GM21619 (cell line): ENCODE data around the gene NAA80.
"Not testable (repeated sequence)": the region's sequence is repeated elsewhere in the genome, so short reads cannot be mapped to it uniquely, and the experiment has no call there.

Experiments
- ATAC-seq: cut with Tn5 transposase; IDR thresholded peaks from one replicate; pipeline ENCODE4 v1.9.1; 2021; ENCODE audit not compliant: unreplicated experiment

Gene NAA80

DNA sequence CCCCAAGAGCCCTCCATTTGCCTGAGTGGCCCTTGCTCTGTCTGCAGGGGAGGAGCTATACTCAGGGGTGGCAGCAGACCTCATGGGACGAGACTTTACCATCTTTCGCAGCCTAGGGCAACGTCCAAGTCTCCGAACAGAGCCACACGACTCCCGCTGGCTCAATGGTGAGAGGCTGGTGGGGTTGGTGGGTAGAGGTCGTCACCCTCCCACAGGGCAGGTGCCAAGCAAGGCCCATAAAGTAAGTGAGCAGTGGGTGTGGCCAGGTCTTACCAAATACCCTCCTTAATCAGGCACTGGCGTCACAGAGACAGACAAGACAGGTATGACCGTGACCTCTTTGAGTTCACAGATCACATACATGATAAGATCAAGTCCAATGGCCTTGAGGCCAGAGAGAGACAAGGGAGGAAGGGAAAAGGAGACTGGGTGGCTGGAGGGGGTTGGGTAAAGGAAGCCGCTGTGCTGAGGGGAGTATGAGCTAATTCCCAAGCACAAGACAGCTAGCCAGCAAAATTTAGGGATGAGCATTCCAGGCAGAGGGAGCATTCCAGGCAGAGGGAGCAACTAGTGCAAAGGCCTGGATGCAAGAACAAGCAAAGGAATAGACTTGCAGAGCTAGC is 27.8 kb downstream of the NAA80 start:
- no peak for ATAC-seq

DNA sequence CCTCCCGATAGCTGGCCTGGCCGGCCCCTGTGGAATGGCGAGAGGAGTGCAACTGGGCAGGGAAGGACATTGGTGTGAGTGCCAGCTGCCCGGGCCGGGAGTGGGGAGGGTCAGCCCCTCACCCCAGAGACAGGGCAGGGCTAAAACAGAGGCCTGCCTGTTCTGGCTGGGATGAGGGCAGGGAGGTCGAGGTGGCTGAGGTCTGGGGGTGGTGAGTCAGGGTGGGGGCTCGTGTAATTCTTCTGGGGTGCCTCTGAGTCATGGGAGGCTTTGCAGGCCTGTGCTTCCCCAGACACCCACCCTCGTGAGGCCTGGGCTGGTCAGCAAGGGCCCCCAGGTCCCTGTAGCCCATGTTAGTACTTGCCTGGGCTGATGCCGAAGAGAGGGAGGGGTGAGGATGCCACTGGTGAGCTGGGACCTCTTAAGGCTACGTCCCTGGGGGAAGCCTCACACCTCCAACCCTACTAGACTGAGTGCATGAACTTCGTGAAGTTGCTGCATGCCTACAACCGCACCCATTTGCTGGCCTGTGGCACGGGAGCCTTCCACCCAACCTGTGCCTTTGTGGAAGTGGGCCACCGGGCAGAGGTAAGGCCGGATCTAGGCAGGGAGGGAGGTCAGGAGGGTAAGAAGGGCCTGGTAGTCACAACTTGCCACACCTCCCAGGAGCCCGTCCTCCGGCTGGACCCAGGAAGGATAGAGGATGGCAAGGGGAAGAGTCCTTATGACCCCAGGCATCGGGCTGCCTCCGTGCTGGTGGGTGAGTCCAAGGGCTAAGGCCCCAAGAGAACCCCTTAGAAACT is 28.6 kb downstream of the NAA80 start:
- no peak for ATAC-seq

DNA sequence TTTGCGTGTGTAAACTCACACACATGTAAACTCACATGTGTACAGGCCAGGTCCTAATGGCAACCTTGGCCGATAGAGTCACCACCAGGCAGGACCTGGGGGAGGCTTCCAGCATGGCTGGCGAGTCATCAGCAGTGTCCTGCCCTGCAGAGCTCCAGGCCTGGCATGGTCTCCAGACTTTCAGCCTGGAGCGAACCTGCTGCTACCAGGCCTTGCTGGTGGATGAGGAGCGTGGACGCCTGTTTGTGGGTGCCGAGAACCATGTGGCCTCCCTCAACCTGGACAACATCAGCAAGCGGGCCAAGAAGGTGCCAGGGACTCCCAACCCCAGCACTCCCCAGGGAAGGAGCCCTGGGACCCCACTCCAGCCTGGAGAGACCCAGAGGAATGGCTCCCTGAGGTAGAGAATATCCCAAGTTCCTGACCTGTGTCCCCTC is 29.2 kb downstream of the NAA80 start:
- ATAC-seq = no peak

DNA sequence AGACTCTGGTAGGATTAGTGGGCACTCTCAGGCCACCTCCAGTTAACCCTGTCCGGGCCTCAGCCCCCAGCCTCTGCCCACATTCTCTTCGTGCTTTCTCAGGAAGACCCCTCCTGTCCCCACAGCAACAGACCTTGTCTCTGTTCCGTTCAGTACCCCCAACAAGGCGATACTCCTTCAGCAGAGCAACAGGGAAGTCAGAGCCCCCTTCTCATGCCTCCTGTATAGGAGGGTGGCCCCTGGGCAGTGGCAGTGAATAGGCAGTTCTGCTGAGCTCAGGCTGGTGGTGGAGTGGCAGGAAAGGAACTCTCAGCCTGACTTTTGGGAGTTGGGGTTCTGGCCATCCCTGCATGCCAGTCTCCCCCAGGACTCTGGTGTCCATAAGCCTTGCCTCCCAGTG is 29.7 kb downstream of the NAA80 start:
- no peak for ATAC-seq

DNA sequence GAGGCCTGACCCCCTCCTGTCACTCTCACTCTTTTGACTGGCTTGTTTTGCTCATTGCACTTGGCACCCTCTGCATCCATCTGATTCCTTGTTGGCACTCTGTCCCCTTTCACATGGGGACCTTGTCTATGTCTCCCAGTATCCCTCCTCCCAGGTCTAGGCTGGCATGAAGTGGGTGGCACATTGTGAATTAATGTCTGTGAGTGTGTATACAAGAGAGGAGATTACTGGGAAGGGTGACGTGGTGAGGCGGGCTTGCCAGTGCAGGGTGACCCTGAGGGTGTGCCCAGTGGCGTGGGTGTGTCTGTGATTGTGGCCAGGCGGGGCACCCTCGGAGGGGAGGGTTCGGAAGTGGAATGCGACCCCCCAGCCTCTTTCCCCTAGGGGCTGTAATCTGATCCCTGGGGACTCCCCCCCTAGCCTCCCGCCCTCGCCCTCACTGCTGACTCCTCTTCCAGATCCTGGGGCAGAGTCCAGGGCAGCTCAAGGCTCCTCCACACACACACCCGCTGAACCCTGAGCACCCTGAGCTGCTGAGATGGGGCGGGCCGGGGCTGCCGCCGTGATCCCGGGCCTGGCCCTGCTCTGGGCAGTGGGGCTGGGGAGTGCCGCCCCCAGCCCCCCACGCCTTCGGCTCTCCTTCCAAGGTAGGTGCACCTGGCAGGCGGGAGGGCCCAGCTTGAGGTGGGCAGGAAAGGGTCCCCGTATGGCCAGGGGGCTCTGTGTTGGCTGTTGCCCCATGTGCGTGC is 30.3 kb downstream of the NAA80 start, which contains the start of gene SEMA3B:
Gene SEMA3B (plus strand): TSS at position 445 of the 749 bp plus-strand sequence. CDS start 94 bp downstream, at position 539.
- ATAC-seq = no peak

DNA sequence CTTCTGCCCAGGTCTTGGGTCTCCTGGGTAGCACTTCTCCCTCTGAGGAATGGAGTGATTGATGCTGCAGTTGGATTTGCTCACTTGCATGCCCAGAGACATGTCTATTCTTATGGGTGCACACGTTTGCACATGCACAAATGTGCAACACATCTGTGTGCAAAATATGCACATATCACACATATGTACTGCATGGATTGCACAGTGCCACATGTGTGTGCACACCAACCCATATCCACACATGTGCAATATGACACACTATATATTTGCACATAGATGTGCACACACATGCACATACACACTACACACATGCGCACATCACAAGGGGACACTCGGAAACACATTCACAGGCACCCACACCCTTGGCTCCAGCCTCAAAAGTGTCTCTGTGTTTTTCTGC is 30.9 kb downstream of the NAA80 start:
- no peak for ATAC-seq

DNA sequence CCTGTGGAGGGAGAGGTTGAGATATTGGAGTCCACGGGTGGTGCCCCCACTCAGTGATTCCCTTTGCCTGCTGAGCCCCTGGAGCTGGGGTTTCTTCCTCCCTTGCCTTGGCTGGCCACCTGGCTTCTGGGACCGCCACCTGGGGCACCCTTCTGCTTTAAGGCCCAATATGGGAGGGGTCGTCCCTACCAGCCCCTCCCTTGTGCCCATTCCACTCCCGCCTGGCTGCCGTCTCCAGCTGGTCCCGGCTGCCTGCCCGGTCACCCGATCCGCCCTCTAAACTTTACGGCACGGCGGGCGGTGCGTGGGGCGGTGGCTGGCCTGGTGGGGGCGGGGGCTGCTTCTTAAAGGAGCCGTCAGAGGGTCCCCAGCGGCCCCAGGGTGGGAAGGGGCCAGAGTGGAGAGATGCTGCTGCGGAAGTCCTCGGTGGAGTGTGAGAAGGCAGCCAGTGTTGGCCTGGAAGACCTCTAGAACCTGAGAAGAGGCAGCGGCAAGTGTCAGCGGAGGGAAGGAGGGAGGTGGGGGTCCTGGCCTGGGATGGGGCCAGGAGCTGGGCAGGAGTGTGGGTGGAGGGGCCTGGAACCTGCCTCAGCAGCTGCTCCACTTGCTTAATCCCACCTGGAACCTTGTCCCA is 31.8 kb downstream of the NAA80 start:
- ATAC-seq = no peak

DNA sequence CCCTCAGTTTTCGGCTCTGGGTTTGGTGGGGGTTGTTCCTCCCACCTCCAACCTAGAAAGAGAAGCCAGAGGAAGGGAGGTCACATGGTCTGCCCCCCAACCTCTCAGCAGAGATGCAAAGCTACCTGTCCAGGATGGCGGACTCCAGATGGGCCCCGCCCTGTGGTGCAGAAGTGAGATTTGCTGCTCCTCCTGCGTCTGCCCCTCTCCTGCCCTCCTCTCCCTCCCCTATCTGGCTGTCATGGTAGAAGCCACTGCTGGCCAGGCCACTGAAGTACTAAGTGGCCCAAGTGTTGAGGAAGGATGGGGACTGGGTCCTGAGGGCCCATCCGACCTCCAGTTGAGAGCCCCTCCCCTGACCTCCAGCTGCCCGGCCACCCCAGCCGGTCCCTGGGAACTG is 32.4 kb downstream of the NAA80 start:
- no peak for ATAC-seq

DNA sequence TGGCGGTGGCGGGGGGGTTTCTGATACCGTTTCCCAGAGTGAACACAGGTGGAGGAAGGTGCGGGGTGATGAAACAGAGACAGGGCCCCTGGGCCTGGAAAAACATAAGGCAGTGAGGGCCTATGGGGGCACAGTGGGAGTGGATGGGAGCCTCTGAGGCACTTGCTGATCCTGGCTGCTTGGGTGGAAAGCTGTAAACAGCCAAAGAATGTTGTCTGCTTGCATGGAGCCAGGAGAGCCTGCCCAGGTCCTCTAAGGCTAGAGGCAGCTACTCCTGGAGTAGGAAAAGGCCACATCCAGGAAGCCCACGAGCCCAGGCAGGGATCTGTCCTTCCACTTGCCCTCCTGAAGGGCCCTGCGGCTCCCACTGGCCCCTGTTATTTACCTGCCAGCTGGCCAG is 33.2 kb downstream of the NAA80 start:
- ATAC-seq = no peak

DNA sequence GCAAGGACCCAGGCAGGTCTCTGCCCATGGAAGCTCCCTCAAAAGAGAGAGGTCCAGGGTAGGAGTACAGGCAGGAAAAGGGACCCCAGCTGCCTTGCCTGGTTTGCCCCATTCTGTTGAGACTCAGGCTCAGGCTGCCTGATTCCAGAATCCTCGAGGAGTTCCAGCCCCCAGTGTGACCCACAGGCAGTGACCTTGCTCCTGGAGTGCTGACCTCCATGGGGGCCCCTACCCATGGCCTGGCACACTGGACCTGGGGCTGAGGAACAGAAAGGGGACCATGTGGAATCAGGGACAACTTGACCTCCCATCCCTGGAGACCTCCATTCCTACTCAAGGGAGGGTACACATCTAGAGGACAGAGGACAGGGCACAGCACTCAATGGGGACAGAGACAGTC is 33.6 kb downstream of the NAA80 start:
- no peak for ATAC-seq

DNA sequence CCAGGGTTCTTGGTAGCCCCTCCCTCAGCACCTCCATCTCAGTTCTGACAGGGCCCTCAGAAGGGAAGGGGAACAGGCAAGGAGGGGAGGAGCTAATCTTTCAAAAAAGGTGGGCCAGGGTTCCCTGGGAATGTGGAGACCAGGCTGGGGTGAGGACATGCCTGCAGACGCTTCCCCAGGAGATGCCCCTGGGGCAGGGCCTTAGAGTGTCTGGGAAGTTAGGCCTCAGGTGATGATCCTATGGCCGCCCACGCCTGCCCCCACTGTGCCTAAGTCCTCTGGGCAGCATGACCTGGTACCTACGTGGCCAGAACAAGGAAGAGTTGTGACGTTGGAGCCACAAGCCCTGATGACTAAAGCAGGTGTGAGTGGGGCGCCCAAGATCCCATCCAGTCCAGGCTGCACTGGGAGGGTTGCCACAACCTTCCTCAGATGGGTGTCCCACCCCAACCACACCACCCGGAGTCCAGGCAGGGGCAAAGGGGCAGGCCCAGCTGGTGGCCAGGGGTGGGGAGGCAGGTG is 34.2 kb downstream of the NAA80 start:
- no peak for ATAC-seq

DNA sequence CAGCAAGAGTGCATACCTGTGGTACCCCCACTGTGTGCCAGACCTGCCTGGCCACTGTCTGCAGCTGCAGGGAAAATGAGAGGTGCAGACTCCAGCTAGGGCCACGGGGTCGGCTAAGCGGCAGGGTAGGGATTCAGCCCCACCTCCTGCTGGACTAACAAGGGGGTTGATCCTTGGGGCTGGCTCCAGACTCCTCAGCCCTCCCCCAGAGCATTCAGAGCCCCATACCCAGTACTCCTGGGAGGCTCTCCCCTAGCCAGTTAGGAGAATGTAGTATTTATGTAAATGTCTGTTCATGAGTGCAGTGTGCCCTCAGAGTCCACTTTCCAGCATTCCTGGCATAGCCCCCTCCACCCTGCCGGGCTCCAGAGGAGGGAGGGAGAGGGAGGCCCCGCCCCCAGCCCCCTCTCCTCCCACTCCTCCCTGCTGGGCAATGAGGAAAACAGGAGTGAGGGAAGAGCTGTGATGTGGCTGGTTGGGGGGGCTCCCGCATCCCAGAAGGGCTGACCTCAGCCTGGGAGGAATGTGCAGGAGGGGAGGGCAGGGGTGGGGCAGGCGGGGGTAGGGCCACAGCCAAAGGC is 34.7 kb downstream of the NAA80 start:
- ATAC-seq = no peak

DNA sequence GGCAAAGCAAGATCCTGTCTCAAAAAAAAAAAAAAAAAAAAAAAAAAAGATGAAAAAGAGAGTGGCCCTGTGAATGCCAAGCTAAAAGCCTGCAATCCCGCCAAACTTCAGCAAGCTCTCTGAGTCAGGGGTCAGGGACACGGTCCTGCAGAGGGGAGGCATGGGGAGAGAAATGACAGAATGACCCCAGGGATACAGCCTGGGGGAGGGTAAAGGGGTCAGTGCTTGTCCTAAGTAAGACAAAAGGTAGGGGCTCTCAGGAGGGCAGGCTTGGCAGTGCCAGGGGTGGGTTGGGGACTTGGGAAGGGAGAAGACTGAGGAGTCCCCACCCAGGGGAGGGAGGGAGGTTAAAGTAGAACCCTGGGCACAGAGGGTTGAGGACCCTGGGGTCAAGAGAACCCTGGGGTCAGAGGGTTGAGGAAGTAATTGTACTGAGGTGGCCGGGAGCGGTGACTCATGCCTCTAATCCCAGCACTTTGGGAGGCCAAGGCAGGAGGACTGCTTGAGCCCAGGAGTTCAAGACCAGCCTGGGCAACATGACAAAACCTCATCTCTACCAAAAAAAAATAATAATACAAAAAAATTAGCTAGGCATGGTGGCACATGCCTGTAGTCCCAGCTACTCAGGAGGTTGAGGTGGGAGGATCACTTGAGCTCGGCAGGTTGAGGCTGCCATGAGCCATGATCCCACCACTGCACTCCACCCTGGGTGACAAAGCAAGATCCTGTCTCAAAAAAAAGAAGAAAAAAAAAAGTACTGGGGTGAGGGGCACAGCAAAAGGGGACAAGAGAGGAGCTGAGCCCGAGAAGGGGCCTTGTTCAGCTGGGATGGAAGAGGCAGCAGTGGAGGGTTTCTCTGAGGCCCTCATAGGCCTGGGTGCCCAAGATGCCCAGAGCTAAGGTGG is 35.5 kb downstream of the NAA80 start:
- no peak for ATAC-seq

DNA sequence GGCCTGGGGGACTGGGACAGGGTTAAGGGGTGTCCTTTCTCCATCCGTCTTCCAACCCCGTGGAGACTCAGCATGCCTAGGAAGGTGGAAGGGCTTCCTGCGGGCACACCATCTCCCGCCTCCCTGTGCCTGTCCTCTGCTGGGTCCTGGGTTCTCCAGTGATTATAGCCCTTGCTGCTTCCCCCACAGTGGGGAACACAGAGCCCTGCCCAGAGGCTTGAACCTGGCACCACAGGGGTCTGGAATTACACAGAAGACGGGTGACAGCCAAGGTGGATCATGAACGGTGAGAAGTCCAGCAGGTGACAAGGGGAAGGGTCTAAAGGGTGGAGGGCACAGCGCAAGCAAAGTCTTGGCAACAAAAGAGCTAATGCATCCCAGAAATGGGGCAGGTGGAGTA is 36.4 kb downstream of the NAA80 start:
- no peak for ATAC-seq

DNA sequence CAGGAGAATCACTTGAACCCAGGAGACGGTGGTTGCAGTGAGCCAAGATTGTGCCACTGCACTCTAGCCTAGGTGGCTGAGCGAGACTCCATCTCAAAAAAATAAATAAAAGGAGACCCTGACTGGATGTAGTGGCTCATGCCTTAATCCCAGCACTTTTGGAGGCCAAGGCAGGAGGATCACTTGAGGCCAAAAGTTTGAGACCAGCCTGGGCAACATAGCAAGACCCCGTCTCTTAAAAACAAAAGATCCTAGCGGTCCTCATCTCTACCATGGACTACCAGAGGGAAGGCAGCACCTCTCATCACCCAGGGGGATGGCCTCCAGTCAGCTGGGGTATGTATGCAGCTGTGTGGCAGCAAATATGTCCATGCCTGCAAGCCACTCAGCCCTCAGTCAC is 37.0 kb downstream of the NAA80 start:
- ATAC-seq = not testable (repeated sequence)

DNA sequence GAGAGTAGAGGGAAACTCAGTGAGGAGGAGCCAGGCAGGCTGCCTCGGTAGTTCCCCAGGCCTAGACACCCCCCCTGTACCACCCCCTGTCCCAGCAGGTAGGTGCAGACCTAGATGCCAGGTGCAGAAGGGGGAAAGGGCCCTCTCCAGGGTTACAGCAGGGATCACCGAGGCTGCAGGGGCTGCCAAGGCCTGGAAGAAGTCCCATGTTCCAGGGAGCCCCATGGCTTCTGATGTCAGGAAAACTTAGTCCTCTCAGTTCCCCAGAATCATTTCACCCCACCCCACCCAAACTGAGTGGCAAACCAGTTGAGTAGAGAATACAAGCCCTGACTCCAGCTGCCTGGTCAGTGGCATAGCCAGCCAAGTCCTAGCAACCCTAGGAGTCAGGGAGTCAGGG is 37.7 kb downstream of the NAA80 start:
- no peak for ATAC-seq

DNA sequence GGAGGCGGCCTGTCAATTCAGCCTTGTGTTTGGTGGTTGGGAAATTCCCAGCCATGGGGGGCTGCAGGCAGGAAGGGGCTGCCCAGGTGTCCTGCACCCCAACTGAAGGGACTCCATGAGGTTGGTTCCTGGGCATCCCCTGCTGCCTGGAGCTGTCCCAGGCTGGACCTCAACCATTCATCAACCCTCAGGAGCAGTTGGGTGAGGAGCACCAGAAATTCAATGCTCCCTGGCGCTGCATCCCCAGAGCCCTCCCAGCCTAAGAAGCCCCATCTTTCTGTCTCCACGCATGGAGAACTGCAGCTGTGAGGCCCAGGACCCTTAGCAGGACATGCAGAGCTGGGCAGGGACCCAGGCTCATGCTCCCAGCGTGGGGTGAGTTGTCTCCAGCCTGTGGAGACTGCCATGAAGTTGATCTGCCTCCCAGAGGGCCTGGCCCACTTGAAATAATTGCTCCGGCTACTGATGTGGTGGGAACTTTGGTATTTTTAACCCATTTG is 38.2 kb downstream of the NAA80 start:
- no peak for ATAC-seq

DNA sequence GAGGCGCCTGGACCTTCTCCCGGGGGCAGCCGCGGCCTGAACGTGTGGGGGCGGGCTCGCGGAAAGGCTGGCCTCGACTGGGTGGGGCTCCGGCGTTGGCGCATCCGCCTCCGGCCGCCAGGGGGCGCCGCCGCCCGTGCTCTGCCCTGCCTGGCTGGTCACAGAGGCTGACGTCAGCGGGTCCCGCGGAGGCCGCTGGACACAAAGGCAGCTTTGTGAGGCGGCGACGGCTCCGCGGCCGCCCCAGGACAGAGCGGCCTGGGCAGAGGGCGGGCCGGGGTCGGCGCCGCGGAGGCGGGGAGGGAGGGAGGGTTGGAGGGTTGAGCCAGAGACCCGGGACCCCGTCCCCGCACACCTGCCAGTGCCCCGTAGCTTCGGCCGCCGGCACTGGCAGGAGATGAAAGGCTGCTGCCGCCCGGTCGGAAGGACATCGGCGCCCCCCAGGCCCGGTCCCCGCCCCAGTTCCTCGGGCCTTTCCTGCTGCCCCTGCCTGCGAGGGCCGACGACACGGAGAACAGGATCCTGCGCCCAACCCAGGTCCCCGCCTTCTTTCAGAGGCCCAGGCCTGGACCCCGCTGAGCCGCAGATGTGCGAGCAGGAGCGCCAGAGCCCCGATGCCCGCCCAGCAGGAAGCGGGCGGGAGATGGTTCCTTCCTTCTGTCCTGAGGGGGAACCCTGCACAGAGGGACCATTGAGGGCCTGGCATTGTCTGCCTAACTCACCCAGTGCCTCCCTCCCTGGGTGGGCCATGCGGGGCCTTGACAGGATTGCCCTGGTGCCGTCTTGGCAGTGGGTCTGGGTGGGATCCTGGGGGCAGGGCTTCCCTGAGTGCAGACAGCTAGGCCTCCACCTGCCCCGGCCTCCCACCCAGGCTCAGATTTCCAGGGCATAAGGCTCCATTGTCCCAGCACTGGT is 38.9 kb downstream of the NAA80 start:
- ATAC-seq = peak; percentile 77
